ENCODE results near the gene SMC1A.
"Not testable (repeated sequence)": the region's sequence is repeated elsewhere in the genome, so short reads cannot be mapped to it uniquely, and the experiment has no call there.

SMC1A gene

DNA sequence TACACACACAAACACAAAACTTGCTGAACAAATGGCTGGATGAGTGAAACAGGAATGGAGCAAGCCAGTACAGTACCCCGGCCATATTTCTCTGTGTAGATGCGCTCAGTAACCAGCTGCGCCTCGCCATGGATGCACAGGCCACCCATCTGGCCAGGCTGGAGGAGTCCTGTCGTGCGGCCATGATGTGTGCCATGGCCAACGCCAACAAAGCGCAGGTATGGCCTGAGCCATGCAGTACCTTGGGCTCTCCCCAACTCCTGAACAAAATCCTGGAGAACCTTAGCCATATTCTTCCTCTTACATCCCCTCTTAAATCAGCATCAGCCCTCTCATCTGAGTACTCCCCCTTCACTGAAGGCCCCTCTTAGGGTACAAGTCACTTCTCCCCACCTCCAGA, 7.3 kb upstream of the SMC1A start:
- H3K4me3 ChIP-seq (ENCODE audit: control insufficient read depth, low read depth, low read length) = no peak overlapping the region
- TF ChIP-seq, protein P1, sequence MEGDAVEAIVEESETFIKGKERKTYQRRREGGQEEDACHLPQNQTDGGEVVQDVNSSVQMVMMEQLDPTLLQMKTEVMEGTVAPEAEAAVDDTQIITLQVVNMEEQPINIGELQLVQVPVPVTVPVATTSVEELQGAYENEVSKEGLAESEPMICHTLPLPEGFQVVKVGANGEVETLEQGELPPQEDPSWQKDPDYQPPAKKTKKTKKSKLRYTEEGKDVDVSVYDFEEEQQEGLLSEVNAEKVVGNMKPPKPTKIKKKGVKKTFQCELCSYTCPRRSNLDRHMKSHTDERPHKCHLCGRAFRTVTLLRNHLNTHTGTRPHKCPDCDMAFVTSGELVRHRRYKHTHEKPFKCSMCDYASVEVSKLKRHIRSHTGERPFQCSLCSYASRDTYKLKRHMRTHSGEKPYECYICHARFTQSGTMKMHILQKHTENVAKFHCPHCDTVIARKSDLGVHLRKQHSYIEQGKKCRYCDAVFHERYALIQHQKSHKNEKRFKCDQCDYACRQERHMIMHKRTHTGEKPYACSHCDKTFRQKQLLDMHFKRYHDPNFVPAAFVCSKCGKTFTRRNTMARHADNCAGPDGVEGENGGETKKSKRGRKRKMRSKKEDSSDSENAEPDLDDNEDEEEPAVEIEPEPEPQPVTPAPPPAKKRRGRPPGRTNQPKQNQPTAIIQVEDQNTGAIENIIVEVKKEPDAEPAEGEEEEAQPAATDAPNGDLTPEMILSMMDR (conservative IDR thresholded peaks at IDR 0.05; ENCODE audit: control insufficient read depth, insufficient read depth, low read depth, low read length) = no peak
- DNase-seq (ENCODE audit: low read depth) = no peak

DNA sequence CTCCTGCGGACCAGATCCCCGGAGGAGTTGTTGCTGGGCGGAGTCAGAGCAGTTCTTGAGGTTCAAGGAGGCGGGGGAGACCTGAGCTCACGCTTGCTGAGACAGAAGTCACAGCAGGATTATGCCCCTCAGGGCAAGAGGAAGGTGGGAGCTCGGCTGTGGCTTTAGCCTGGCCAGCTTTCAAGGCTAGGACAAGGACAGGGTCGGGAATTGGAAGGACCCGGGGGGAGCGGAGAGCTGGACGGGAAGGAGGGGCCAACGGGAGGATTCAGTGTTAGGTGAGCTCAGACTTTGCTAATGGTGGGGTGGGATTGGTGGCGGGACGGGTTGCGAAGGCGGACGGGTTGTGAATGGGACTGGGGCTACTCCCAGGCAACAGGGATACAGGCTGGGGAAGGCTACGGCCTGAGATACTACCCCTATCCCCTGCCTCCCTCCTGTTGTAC, 430 bp upstream of the SMC1A start, which contains the start of gene RIBC1:
TSS of gene RIBC1 (plus strand) at position 13 of the 446 bp plus-strand sequence. CDS start 3,404 bp downstream, outside the sequence.
- TF ChIP-seq, protein P1 (conservative IDR thresholded peaks at IDR 0.05; ENCODE audit: control insufficient read depth, insufficient read depth, low read depth, low read length) = no peak
- DNase-seq (ENCODE audit: low read depth) = no peak

DNA sequence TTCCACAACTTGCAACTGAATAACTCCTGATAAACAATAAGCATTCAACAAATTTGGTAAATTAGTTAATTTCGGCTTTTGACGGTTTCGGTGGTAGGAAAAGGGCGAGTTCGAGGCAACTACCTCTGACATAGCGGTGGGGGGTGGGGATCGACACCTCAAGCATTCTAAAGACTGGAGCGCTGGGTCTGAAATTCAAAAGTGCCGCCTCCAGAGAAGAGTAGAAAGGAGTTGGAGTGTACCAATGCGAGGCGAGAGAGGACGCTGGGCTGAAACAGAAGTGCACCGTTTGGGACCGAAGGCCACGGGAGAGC, 725 bp downstream of the SMC1A start:
- TF ChIP-seq, protein P1 (conservative IDR thresholded peaks at IDR 0.05; ENCODE audit: control insufficient read depth, insufficient read depth, low read depth, low read length) = no peak
- no peak for DNase-seq (ENCODE audit: low read depth)

More for the DNA sequence above, 430 bp upstream of the SMC1A start, which contains the start of gene RIBC1:
- peak within 1 kb of the TSS; percentile 71 for H3K4me3 ChIP-seq (ENCODE audit: control insufficient read depth, low read depth, low read length)

DNA sequence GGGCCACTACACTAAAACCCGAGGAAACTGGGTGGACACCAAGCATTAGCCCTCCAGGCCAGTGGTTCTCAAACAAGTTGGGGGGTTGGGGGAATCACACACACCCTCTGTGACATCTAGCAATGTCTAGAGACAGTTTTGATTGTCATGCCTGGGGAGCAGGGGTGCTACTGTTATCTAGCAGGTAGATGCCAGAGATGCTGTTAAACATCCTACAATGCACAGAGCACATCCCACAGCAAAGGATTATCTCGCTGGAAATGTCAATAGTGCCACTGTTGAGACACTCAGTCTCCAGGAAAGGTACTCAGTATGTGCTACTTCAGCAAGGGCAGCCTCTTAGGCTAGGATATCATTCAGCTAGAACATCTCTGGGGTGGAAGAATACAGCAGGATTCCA, 1.3 kb downstream of the SMC1A start:
- DNase-seq (ENCODE audit: low read depth) = no peak
- H3K4me3 ChIP-seq (ENCODE audit: control insufficient read depth, low read depth, low read length) = peak overlapping the region; percentile 71
- TF ChIP-seq, protein P1 (conservative IDR thresholded peaks at IDR 0.05; ENCODE audit: control insufficient read depth, insufficient read depth, low read depth, low read length) = no peak

More for the DNA sequence above, 725 bp downstream of the SMC1A start:
- H3K4me3 ChIP-seq (ENCODE audit: control insufficient read depth, low read depth, low read length) = peak overlapping the region; percentile 71

DNA sequence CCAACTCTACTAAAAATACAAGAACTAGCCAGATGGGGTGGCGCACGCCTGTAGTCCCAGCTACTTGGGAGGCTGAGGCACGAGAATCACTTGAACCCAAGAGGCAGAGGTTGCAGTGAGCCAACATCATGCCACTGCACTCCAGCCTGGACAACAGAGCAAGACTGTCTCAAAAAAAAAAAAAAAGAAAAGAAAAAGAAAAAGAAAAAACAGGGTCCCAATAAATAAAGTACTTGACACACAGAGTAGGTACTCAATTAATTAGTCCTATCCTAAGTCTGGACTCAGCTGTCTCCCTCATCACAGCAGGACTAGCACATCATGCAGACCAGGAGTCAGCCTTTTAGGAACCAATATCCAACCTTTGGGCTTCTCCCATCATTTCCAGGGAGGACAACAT, 2.1 kb downstream of the SMC1A start:
- not testable (repeated sequence) for DNase-seq (ENCODE audit: low read depth); H3K4me3 ChIP-seq (ENCODE audit: control insufficient read depth, low read depth, low read length)

DNA sequence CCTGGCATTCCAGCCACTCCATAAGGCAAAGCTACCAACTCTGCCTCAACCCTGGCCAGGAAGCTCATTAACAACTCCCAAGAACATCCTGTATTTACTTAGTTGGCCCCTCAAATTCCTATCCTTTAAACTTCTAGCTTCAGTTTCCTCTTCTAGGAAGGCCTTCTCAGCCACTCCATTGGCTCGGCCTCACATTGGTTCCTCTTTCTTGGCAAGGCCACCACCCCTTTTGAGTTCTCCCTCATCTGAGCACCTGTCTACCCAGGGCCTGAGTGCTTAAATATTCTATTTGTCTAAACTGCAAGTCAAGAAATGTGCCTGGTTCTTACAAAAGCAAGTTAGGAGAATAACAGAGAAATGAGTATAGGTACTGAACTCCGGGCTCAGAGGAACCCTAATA, 10.0 kb downstream of the SMC1A start:
- no peak overlapping the region for H3K4me3 ChIP-seq (ENCODE audit: control insufficient read depth, low read depth, low read length)
- TF ChIP-seq, protein P1 (conservative IDR thresholded peaks at IDR 0.05; ENCODE audit: control insufficient read depth, insufficient read depth, low read depth, low read length) = no peak
- DNase-seq (ENCODE audit: low read depth) = no peak

DNA sequence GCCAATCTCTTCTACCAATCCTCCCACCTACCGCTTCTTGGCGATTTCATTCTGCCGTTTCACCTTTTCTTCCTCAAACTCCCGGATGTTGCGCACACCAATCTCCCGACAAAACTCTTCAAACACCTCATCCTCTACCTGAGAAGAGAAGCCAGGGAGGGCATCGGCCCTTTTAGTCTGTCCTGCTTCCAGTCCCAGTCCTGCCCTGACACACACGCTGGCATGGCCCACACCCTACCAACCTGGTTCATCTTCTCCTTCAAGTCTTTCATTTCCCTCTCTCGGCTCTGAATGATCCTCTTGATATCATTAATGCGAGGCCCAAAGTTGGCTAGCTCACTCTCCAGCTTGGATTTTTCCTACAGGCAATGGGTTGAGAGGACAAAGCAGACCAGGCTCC, 18.9 kb downstream of the SMC1A start:
- no peak for DNase-seq (ENCODE audit: low read depth)
- TF ChIP-seq, protein P1 (conservative IDR thresholded peaks at IDR 0.05; ENCODE audit: control insufficient read depth, insufficient read depth, low read depth, low read length) = no peak

More for the DNA sequence above, 18.9 kb downstream of the SMC1A start:
- H3K4me3 ChIP-seq (ENCODE audit: control insufficient read depth, low read depth, low read length) = no peak overlapping the region

All from fibroblast of mammary gland (primary cell).